Measurements from ENCODE around the gene CACNA1F. TPM values are rescaled to one million over a fixed set of nuclear protein-coding genes. Genes with fewer than 3 reads are reported as not detected.

The CACNA1F gene
- total RNA-seq, 4 donors from 2014 or later: 0.21 to 0.40 (median 0.29) TPM; not detected in 1

DNA sequence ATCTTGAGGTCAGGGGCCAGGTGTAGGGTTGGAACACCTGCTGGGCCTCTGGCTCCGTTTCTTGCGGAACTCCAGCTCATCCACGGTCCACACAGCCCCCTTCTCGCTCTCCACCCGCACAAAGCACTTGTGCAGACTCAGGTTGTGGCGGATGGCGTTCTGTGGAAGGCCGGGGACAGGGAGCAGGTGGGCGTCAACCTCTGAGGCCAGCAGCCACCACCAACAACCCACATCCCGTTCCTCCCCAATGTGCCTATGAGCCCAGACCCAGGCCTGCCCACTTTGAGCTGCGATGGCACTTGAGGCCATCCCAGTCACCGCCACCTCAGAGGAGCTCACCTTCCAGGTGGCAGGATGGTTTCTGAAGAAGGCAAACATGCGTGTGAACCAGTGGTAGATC is 18.2 kb upstream of the CACNA1F start:
- WGBS: 88% methylated on average over 12 of the region's 13 CpGs
- H3K4me1 ChIP-seq: no peaks in the 10 kb centered on the region
- no peak for DNase-seq (ENCODE audit: low spot score in 2 of 2)
- no peaks in the 10 kb centered on the region for H3K27me3 ChIP-seq
- peaks cover 25% of the 10 kb centered on the region for H3K36me3 ChIP-seq
- H3K4me3 ChIP-seq: no peak overlapping the region
- H3K27ac ChIP-seq: no peak overlapping the region
- H3K9me3 ChIP-seq: no peaks in the 10 kb centered on the region
- TF ChIP-seq POLR2AphosphoS5 (IDR thresholded peaks at IDR 0.05) (no peak), EP300 (IDR thresholded peaks at IDR 0.05) (no peak), POLR2A (IDR thresholded peaks at IDR 0.05) (no peak)
- TF ChIP-seq, protein P1, sequence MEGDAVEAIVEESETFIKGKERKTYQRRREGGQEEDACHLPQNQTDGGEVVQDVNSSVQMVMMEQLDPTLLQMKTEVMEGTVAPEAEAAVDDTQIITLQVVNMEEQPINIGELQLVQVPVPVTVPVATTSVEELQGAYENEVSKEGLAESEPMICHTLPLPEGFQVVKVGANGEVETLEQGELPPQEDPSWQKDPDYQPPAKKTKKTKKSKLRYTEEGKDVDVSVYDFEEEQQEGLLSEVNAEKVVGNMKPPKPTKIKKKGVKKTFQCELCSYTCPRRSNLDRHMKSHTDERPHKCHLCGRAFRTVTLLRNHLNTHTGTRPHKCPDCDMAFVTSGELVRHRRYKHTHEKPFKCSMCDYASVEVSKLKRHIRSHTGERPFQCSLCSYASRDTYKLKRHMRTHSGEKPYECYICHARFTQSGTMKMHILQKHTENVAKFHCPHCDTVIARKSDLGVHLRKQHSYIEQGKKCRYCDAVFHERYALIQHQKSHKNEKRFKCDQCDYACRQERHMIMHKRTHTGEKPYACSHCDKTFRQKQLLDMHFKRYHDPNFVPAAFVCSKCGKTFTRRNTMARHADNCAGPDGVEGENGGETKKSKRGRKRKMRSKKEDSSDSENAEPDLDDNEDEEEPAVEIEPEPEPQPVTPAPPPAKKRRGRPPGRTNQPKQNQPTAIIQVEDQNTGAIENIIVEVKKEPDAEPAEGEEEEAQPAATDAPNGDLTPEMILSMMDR (IDR thresholded peaks at IDR 0.05): no peak

DNA sequence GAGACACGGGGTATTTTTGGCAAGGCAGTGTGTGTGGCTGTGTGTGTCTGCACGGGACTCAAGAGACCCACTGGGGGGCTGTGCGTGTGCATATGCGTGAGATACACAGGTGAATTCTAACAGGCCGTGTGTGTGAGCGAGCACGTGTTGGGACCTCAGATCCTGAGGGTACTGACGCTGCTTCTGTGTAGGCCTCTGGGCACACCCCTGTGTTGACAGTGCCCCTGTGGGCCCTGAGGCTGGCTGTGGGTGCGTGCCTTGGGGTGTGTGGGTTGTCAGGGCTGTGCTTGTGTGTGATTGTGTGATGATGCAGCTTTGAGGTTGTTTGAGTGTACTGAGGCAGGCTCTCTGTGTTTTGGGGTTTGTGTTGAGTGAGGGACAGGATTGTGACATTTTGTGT is 17.4 kb upstream of the CACNA1F start:
- WGBS: 77% methylated on average over 9 of the region's 9 CpGs
- Histone ChIP-seq H3K36me3 (peaks cover 25% of the 10 kb centered on the region), H3K27ac (no peak overlapping the region), H3K27me3 (no peaks in the 10 kb centered on the region), H3K9me3 (no peaks in the 10 kb centered on the region), H3K4me1 (no peaks in the 10 kb centered on the region), H3K4me3 (no peak overlapping the region)
- TF ChIP-seq POLR2AphosphoS5 (IDR thresholded peaks at IDR 0.05): no peak
- TF ChIP-seq EP300 (IDR thresholded peaks at IDR 0.05): no peak
- TF ChIP-seq, protein P1 (IDR thresholded peaks at IDR 0.05): no peak
- no peak for TF ChIP-seq POLR2A (IDR thresholded peaks at IDR 0.05)
- DNase-seq (ENCODE audit: low spot score in 2 of 2): no peak

DNA sequence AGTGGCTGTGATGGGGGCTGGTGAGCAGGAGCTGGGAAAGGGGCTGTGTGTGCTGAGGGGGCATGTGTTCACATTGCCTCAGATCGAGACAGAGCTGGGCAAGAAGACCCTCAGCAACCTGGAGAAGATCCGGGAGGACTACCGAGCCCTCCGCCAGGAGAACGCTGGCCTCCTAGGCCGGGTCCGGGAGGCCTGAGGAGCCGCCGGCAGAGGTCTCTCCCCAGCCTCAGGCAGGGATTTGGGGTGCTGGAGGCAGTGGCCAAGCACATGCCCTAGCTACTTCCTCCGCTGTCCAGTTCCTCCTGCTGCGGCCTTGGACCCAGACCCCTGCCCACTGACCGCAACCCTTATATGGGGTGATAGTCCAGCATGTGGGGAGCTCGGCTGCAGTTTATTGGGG is 16.9 kb upstream of the CACNA1F start:
- TF ChIP-seq, protein P1 (IDR thresholded peaks at IDR 0.05): no peak
- TF ChIP-seq POLR2AphosphoS5 (IDR thresholded peaks at IDR 0.05) (no peak), POLR2A (IDR thresholded peaks at IDR 0.05) (no peak), EP300 (IDR thresholded peaks at IDR 0.05) (no peak)
- Histone ChIP-seq H3K27me3 (no peaks in the 10 kb centered on the region), H3K4me3 (no peak overlapping the region), H3K4me1 (no peaks in the 10 kb centered on the region), H3K9me3 (no peaks in the 10 kb centered on the region), H3K36me3 (peaks cover 25% of the 10 kb centered on the region), H3K27ac (no peak overlapping the region)
- DNase-seq (ENCODE audit: low spot score in 2 of 2): no peak
- 89% methylated on average over 4 of the region's 13 CpGs for WGBS

DNA sequence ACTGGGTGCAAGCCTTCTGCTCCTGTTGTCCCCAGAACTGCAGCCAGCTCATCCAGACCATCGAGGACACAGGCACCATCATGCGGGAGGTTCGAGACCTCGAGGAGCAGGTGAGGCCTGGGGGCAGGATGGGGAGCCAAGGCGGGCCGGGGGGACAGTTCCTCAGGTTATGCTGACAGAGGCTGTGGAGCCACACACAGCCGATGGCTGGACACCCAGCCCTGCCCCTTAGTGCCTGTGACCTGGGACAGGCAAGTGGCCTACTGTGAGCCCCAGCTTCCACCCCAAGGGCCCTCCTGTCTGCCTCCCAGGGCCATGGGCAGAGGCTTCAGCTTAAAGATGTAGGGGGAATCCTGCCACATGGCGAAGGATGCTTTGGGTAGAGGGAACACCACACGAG is 16.5 kb upstream of the CACNA1F start:
- Histone ChIP-seq H3K27me3 (no peaks in the 10 kb centered on the region), H3K27ac (no peak overlapping the region), H3K9me3 (no peaks in the 10 kb centered on the region), H3K36me3 (peaks cover 30% of the 10 kb centered on the region), H3K4me3 (no peak overlapping the region), H3K4me1 (no peaks in the 10 kb centered on the region)
- 81% methylated on average over 5 of the region's 9 CpGs for WGBS
- no peak for DNase-seq (ENCODE audit: low spot score in 2 of 2)
- TF ChIP-seq POLR2A (IDR thresholded peaks at IDR 0.05) (no peak), POLR2AphosphoS5 (IDR thresholded peaks at IDR 0.05) (no peak), EP300 (IDR thresholded peaks at IDR 0.05) (no peak)
- TF ChIP-seq, protein P1 (IDR thresholded peaks at IDR 0.05): no peak

DNA sequence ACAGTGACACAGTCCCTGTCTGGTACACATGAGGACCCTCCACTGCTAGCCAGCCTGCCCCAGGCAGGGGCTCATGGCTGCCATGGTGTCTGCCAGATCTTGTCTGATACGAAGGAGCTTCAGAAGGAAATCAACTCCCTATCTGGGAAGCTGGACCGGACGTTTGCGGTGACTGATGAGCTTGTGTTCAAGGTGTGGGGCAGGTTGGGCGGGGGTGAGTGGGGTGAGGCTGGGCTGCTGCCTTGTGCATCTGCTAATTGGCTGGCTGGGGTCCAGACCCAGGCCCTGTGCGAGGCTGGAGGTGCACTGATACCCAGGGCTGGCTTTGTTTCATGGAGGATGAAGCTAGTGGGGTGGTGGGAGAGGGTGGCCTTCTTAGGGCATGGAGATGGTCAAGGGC is 15.9 kb upstream of the CACNA1F start:
- Histone ChIP-seq H3K27me3 (no peaks in the 10 kb centered on the region), H3K4me1 (no peaks in the 10 kb centered on the region), H3K27ac (no peak overlapping the region), H3K4me3 (no peak overlapping the region), H3K9me3 (no peaks in the 10 kb centered on the region), H3K36me3 (peaks cover 33% of the 10 kb centered on the region)
- TF ChIP-seq POLR2AphosphoS5 (IDR thresholded peaks at IDR 0.05) (no peak), POLR2A (IDR thresholded peaks at IDR 0.05) (no peak), EP300 (IDR thresholded peaks at IDR 0.05) (no peak)
- no CpG with 5 or more reads among the region's 6 CpGs for WGBS
- no peak for DNase-seq (ENCODE audit: low spot score in 2 of 2)

Measured in suprapubic skin (tissue), 4 donors.